Neural crest cell (in vitro differentiated cells): ENCODE measurements around the gene CLDN15. TPM values are rescaled to one million over a fixed set of nuclear protein-coding genes. Genes with fewer than 3 reads are reported as not detected.

ENCODE experiments used
- DNase-seq: peaks from one replicate; pipeline ENCODE4 v3.0.0; 2021; ENCODE audit warnings: low read depth, mixed read lengths, low spot score
- H3K27ac Mint-ChIP-seq: one replicate; pipeline ENCODE4 v1.8.0; 2021; ENCODE audit warnings: mild to moderate bottlenecking, mixed read lengths; ENCODE audit not compliant: unreplicated experiment
- H3K27me3 Mint-ChIP-seq: 2 replicates; pipeline ENCODE4 v1.8.0; 2021; ENCODE audit warnings: low read depth, mild to moderate bottlenecking, mixed read lengths
- H3K36me3 Mint-ChIP-seq: 2 replicates; pipeline ENCODE4 v1.8.0; 2021; ENCODE audit warnings: low read depth, mild to moderate bottlenecking, mixed read lengths
- H3K4me1 Mint-ChIP-seq: 2 replicates; pipeline ENCODE4 v1.8.0; 2021; ENCODE audit warnings: mixed read lengths
- H3K4me3 Mint-ChIP-seq: one replicate; pipeline ENCODE4 v1.8.0; 2021; ENCODE audit warnings: mild to moderate bottlenecking, mixed read lengths
- H3K9me3 Mint-ChIP-seq: 2 replicates; pipeline ENCODE4 v1.8.0; 2021; ENCODE audit warnings: mixed read lengths
- CTCF ChIP-seq: fragments of 200-600 bp; sonication (generic); conservative IDR thresholded peaks from 2 replicates; pipeline ENCODE4 v1.5.0; 2021; ENCODE audit warnings: antibody characterized with exemption, mild to moderate bottlenecking
- total RNA-seq: library from RNA; stranded (reverse); gene quantifications from 2 replicates; pipeline ENCODE4 v1.2.1, GENCODE V29; 2021

Gene CLDN15
- total RNA-seq, 1 donor from 2014 or later = 10.4 TPM

- H3K4me1 Mint-ChIP-seq = peaks cover 10% of the 10 kb centered on the region
- no peaks in the 10 kb centered on the region for H3K36me3 Mint-ChIP-seq
- DNase-seq = no peak
- peaks cover 12% of the 10 kb centered on the region for H3K27me3 Mint-ChIP-seq
- no peak for TF ChIP-seq CTCF
- H3K4me3 Mint-ChIP-seq = no peak overlapping the region
- H3K27ac Mint-ChIP-seq = no peak overlapping the region
- H3K9me3 Mint-ChIP-seq = no peaks in the 10 kb centered on the region
These were observed 2.1 kb downstream of the CLDN15 start for GRCh38 chr7:101235522-101235921.

- H3K4me3 Mint-ChIP-seq = no peak overlapping the region
- peaks cover 10% of the 10 kb centered on the region for H3K4me1 Mint-ChIP-seq
- peak; percentile 40 for TF ChIP-seq CTCF
- peaks cover 13% of the 10 kb centered on the region for H3K27me3 Mint-ChIP-seq
- H3K27ac Mint-ChIP-seq = no peak overlapping the region
- DNase-seq = no peak
- no peaks in the 10 kb centered on the region for H3K36me3 Mint-ChIP-seq
- H3K9me3 Mint-ChIP-seq = no peaks in the 10 kb centered on the region
These were observed 2.6 kb downstream of the CLDN15 start for GRCh38 chr7:101235050-101235449.

DNA sequence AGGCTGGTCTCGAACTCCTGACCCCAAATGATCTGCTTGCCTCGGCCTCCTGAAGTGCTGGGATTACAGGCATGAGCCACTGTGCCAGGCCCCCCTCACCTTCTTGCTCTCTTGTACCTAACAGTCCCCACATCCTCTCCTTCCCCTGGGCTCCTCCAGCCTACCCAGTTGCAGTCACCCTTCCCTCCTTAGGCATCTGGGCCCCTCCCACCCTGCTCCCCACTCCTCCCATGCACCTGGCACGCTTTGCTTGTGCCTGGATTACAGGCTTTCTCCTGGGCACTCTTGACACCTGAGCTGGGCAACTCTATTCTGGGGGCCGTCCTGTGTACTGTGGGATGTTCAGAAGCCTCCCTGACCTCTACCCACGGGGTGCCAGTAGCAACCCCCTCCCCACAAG is 3.0 kb downstream of the CLDN15 start:
- TF ChIP-seq CTCF = no peak
- Mint-ChIP-seq H3K36me3 (no peaks in the 10 kb centered on the region), H3K27me3 (peaks cover 13% of the 10 kb centered on the region), H3K9me3 (no peaks in the 10 kb centered on the region), H3K27ac (no peak overlapping the region), H3K4me1 (peaks cover 10% of the 10 kb centered on the region), H3K4me3 (no peak overlapping the region)
- DNase-seq = no peak

GRCh38 chr7:101233907-101234547 is 3.6 kb downstream of the CLDN15 start:
- Mint-ChIP-seq H3K27ac (no peak overlapping the region), H3K4me3 (no peak overlapping the region), H3K9me3 (no peaks in the 10 kb centered on the region), H3K4me1 (peaks cover 10% of the 10 kb centered on the region), H3K27me3 (peaks cover 13% of the 10 kb centered on the region), H3K36me3 (no peaks in the 10 kb centered on the region)
- TF ChIP-seq CTCF = no peak
- no peak for DNase-seq

- H3K27ac Mint-ChIP-seq = peak overlapping the region; percentile 35
- no peaks in the 10 kb centered on the region for H3K36me3 Mint-ChIP-seq
- peaks cover 13% of the 10 kb centered on the region for H3K27me3 Mint-ChIP-seq
These were observed 5.3 kb downstream of the CLDN15 start for GRCh38 chr7:101232141-101232850.

More at GRCh38 chr7:101232141-101232850, 5.3 kb downstream of the CLDN15 start:
- TF ChIP-seq CTCF = no peak
- Mint-ChIP-seq H3K4me1 (peaks cover 10% of the 10 kb centered on the region), H3K4me3 (no peak overlapping the region), H3K9me3 (no peaks in the 10 kb centered on the region)
- DNase-seq = no peak
